ENCODE results near the gene EYA2. TPM values are rescaled to one million over a fixed set of nuclear protein-coding genes. Genes with fewer than 3 reads are reported as not detected.

Gene EYA2
- total and polyA plus RNA-seq, 2 donors (not counting 1 experiment from before 2014, with no cell fraction given): 1.1 to 2.8 TPM

GRCh38 chr20:47141350-47141921 lies 246.8 kb downstream of the EYA2 start:
- ChIA-PET CTCF (no interaction called here), POLR2A (no interaction called here)
- DNase-seq: no peak
- Mint-ChIP-seq H3K27ac (no peak overlapping the region), H3K4me3 (no peak overlapping the region), H3K9me3 (ENCODE audit: insufficient read depth) (peaks cover 3% of the 10 kb centered on the region), H3K4me1 (no peaks in the 10 kb centered on the region), H3K27me3 (peaks cover 24% of the 10 kb centered on the region)
- H3K36me3 ChIP-seq (replicated peaks in 1 of 2; ENCODE audit: control extremely low read depth in 1 of 2, control insufficient read depth in 1 of 2, extremely low read depth in 1 of 2, insufficient read depth in 2 of 2, low read length in 1 of 2): no peaks in the 10 kb centered on the region
- no peak overlapping the region for H3K4me3 ChIP-seq (ENCODE audit: control extremely low read depth in 1 of 5, extremely low read depth in 1 of 5, insufficient read depth in 1 of 5, low read depth in 2 of 5, low read length in 4 of 5)
- no peak overlapping the region for H3K9ac ChIP-seq (ENCODE audit: low read length)
- WGBS (ENCODE audit: insufficient coverage): no CpG with 5 or more reads among the region's 2 CpGs
- H2AFZ ChIP-seq (ENCODE audit: insufficient read depth, low read depth, low read length, poor library complexity, severe bottlenecking): no peak overlapping the region
- no peaks in the 10 kb centered on the region for H4K20me1 ChIP-seq (ENCODE audit: control insufficient read depth, insufficient read depth, low read length, poor library complexity, severe bottlenecking)
- H3K9me3 ChIP-seq (ENCODE audit: control extremely low read depth in 1 of 3, control insufficient read depth in 2 of 3, insufficient read depth in 1 of 3, low read length in 2 of 3): peaks cover 0 to 4% (median 0%) of the 10 kb centered on the region in 3 donors
- peaks cover 0 to 3% (median 1%) of the 10 kb centered on the region in 4 experiments for H3K27me3 ChIP-seq (replicated peaks in 1 of 4; ENCODE audit: control extremely low read depth in 1 of 4, control insufficient read depth in 3 of 4, insufficient read depth in 4 of 4, low read length in 3 of 4)
- no peak overlapping the region for H3K27ac ChIP-seq (ENCODE audit: low read length in 2 of 2)
- H3K4me2 ChIP-seq (replicated peaks; ENCODE audit: low read depth, low read length, poor library complexity, severe bottlenecking): no peak overlapping the region
- intact Hi-C loops (cut with micrococcal nuclease): no loop called here
- H3K79me2 ChIP-seq (ENCODE audit: control insufficient read depth, insufficient read depth, low read length): no peaks in the 10 kb centered on the region
- TF ChIP-seq EZH2 (IDR thresholded peaks at IDR 0.05; ENCODE audit: borderline replicate concordance, insufficient read depth, low read depth, low read length, poor library complexity, severe bottlenecking): no peak
- no peak for TF ChIP-seq CTCF (IDR thresholded peaks at IDR 0.05)
- ATAC-seq (ENCODE audit: low read depth): no peak
- H3K4me1 ChIP-seq (ENCODE audit: control insufficient read depth in 2 of 2, insufficient read depth in 2 of 2, low read length in 2 of 2): no peaks in the 10 kb centered on the region

- intact Hi-C loops (cut with micrococcal nuclease): no loop called here
- Histone ChIP-seq H3K4me1 (ENCODE audit: control insufficient read depth in 2 of 2, insufficient read depth in 2 of 2, low read length in 2 of 2) (no peaks in the 10 kb centered on the region), H3K79me2 (ENCODE audit: control insufficient read depth, insufficient read depth, low read length) (no peaks in the 10 kb centered on the region), H3K36me3 (replicated peaks in 1 of 2; ENCODE audit: control extremely low read depth in 1 of 2, control insufficient read depth in 1 of 2, extremely low read depth in 1 of 2, insufficient read depth in 2 of 2, low read length in 1 of 2) (no peaks in the 10 kb centered on the region), H4K20me1 (ENCODE audit: control insufficient read depth, insufficient read depth, low read length, poor library complexity, severe bottlenecking) (no peaks in the 10 kb centered on the region), H3K4me2 (replicated peaks; ENCODE audit: low read depth, low read length, poor library complexity, severe bottlenecking) (no peak overlapping the region), H3K27me3 (replicated peaks in 1 of 4; ENCODE audit: control extremely low read depth in 1 of 4, control insufficient read depth in 3 of 4, insufficient read depth in 4 of 4, low read length in 3 of 4) (peaks cover 0 to 3% (median 1%) of the 10 kb centered on the region in 4 experiments), H3K27ac (ENCODE audit: low read length in 2 of 2) (no peak overlapping the region), H3K9ac (ENCODE audit: low read length) (no peak overlapping the region), H3K4me3 (ENCODE audit: control extremely low read depth in 1 of 5, extremely low read depth in 1 of 5, insufficient read depth in 1 of 5, low read depth in 2 of 5, low read length in 4 of 5) (no peak overlapping the region), H3K9me3 (ENCODE audit: control extremely low read depth in 1 of 3, control insufficient read depth in 2 of 3, insufficient read depth in 1 of 3, low read length in 2 of 3) (peaks cover 0 to 4% (median 0%) of the 10 kb centered on the region in 3 donors), H2AFZ (ENCODE audit: insufficient read depth, low read depth, low read length, poor library complexity, severe bottlenecking) (no peak overlapping the region)
- Mint-ChIP-seq H3K4me1 (no peaks in the 10 kb centered on the region), H3K4me3 (no peak overlapping the region), H3K9me3 (ENCODE audit: insufficient read depth) (peaks cover 3% of the 10 kb centered on the region), H3K27ac (no peak overlapping the region), H3K27me3 (peaks cover 22% of the 10 kb centered on the region)
- CTCF ChIA-PET: no interaction called here
- TF ChIP-seq CTCF (IDR thresholded peaks at IDR 0.05) (no peak), EZH2 (IDR thresholded peaks at IDR 0.05; ENCODE audit: borderline replicate concordance, insufficient read depth, low read depth, low read length, poor library complexity, severe bottlenecking) (no peak)
- POLR2A ChIA-PET: no interaction called here
- no peak for DNase-seq
- WGBS (ENCODE audit: insufficient coverage): 63% methylated on average over 1 of the region's 5 CpGs
- no peak for ATAC-seq (ENCODE audit: low read depth)
Observed at GRCh38 chr20:47141941-47142773, 247.5 kb downstream of the EYA2 start.

Measured in B cell (primary cell).